HG03520 (cell line): ENCODE results near the gene VAV2.
"Not testable (repeated sequence)": the region's sequence is repeated elsewhere in the genome, so short reads cannot be mapped to it uniquely, and the experiment has no call there.

ENCODE experiments used
- ATAC-seq: cut with Tn5 transposase; IDR thresholded peaks from one replicate; pipeline ENCODE4 v1.9.1; 2021; ENCODE audit warnings: mild to moderate bottlenecking, moderate library complexity; ENCODE audit not compliant: unreplicated experiment

VAV2 gene

GRCh38 chr9:133775951-133776905 lies 215.9 kb downstream of the VAV2 start:
- ATAC-seq: no peak

GRCh38 chr9:133775291-133775690 lies 216.8 kb downstream of the VAV2 start:
- no peak for ATAC-seq

- ATAC-seq: no peak
Observed at GRCh38 chr9:133774799-133775198, 217.3 kb downstream of the VAV2 start.

GRCh38 chr9:133773889-133774655 lies 218.1 kb downstream of the VAV2 start:
- no peak for ATAC-seq

- no peak for ATAC-seq
Observed at GRCh38 chr9:133772581-133772980, 219.5 kb downstream of the VAV2 start.

- ATAC-seq: no peak
Observed at GRCh38 chr9:133771486-133772482, 220.3 kb downstream of the VAV2 start.

GRCh38 chr9:133770076-133770777 lies 221.9 kb downstream of the VAV2 start:
- ATAC-seq: no peak

- no peak for ATAC-seq
Observed at GRCh38 chr9:133769511-133770075, 222.5 kb downstream of the VAV2 start.

- no peak for ATAC-seq
Observed at GRCh38 chr9:133768859-133769510, 223.1 kb downstream of the VAV2 start.

- no peak for ATAC-seq
Observed at GRCh38 chr9:133768371-133768858, 223.7 kb downstream of the VAV2 start.

GRCh38 chr9:133767625-133768024 lies 224.5 kb downstream of the VAV2 start:
- no peak for ATAC-seq

GRCh38 chr9:133767008-133767407 lies 225.1 kb downstream of the VAV2 start:
- ATAC-seq: no peak

GRCh38 chr9:133766234-133766633 lies 225.9 kb downstream of the VAV2 start:
- ATAC-seq: not testable (repeated sequence)

- ATAC-seq: no peak
Observed at GRCh38 chr9:133763272-133764183, 228.6 kb downstream of the VAV2 start.

GRCh38 chr9:133762488-133763271 lies 229.4 kb downstream of the VAV2 start:
- ATAC-seq: no peak

- no peak for ATAC-seq
Observed at GRCh38 chr9:133761641-133762248, 230.4 kb downstream of the VAV2 start.
